GM18909 (cell line): Measurements from ENCODE around the gene DCHS2.
A peak's percentile ranks its signal among the peaks of the same experiment; 100 is the strongest.

Experiments used
- ATAC-seq: cut with Tn5 transposase; IDR thresholded peaks from one replicate; pipeline ENCODE4 v1.9.1; 2021; ENCODE audit warnings: mild to moderate bottlenecking; ENCODE audit not compliant: unreplicated experiment, poor library complexity

DCHS2 gene

GRCh38 chr4:154399259-154399974, 92.2 kb downstream of the DCHS2 start:
- ATAC-seq: no peak

- no peak for ATAC-seq
These were observed 101.3 kb downstream of the DCHS2 start for GRCh38 chr4:154390324-154390723.

- ATAC-seq: no peak
These were observed 102.5 kb downstream of the DCHS2 start for GRCh38 chr4:154389148-154389547.

- ATAC-seq: no peak
These were observed 107.6 kb downstream of the DCHS2 start for GRCh38 chr4:154384012-154384411.

- ATAC-seq: no peak
These were observed 115.1 kb downstream of the DCHS2 start for GRCh38 chr4:154376486-154376885.

- ATAC-seq: peak; percentile 59
These were observed 123.5 kb downstream of the DCHS2 start for GRCh38 chr4:154368060-154368459.

GRCh38 chr4:154367659-154368058, 123.9 kb downstream of the DCHS2 start:
- ATAC-seq: peak; percentile 33

- ATAC-seq: no peak
These were observed 124.6 kb downstream of the DCHS2 start for GRCh38 chr4:154366956-154367355.

GRCh38 chr4:154364066-154364845, 127.3 kb downstream of the DCHS2 start:
- ATAC-seq: no peak

- peak; percentile 72 for ATAC-seq
These were observed 130.1 kb downstream of the DCHS2 start for GRCh38 chr4:154361450-154361849.

GRCh38 chr4:154360491-154360890, 131.1 kb downstream of the DCHS2 start:
- no peak for ATAC-seq

- ATAC-seq: no peak
These were observed 136.7 kb downstream of the DCHS2 start for GRCh38 chr4:154354883-154355282.

- peak; percentile 49 for ATAC-seq
These were observed 141.8 kb downstream of the DCHS2 start for GRCh38 chr4:154349829-154350228.

GRCh38 chr4:154348657-154349056, 142.9 kb downstream of the DCHS2 start:
- ATAC-seq: no peak

- no peak for ATAC-seq
These were observed 146.2 kb downstream of the DCHS2 start for GRCh38 chr4:154345359-154345758.

GRCh38 chr4:154344686-154345085, 146.9 kb downstream of the DCHS2 start:
- peak; percentile 82 for ATAC-seq

- ATAC-seq: no peak
These were observed 147.9 kb downstream of the DCHS2 start for GRCh38 chr4:154343651-154344050.

GRCh38 chr4:154341448-154341847, 150.2 kb downstream of the DCHS2 start:
- ATAC-seq: no peak

GRCh38 chr4:154335588-154335987, 156.0 kb downstream of the DCHS2 start:
- no peak for ATAC-seq

- peak; percentile 94 for ATAC-seq
These were observed 158.7 kb downstream of the DCHS2 start for GRCh38 chr4:154332681-154333421.

- ATAC-seq: no peak
These were observed 161.7 kb downstream of the DCHS2 start for GRCh38 chr4:154329939-154330338.
